GM18517 (cell line): ENCODE data around the gene ZNF219.
"Not testable (repeated sequence)": the region's sequence is repeated elsewhere in the genome, so short reads cannot be mapped to it uniquely, and the experiment has no call there.

Source experiments
- ATAC-seq: cut with Tn5 transposase; IDR thresholded peaks from one replicate; pipeline ENCODE4 v1.9.1; 2021; ENCODE audit warnings: mild to moderate bottlenecking, moderate library complexity; ENCODE audit not compliant: unreplicated experiment

The ZNF219 gene

DNA sequence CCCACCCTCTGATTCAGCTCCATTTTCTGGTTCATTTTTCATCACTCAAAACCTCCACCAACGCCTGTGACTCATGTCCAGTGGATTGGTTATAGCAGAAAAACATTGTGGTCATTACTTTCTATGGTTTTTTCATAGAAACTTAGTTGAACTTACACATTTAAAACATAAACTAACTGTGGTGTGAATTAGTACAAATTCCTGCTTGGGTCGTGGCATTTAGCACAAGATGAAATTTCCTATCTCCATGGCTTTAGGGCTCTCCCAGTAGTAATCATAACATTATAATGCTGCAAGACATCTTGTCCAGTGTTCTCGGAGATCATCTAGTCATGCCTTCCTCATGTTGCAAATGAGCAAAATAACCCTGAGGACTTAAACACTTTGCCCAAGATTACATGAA, 49.2 kb downstream of the ZNF219 start:
- ATAC-seq = no peak

DNA sequence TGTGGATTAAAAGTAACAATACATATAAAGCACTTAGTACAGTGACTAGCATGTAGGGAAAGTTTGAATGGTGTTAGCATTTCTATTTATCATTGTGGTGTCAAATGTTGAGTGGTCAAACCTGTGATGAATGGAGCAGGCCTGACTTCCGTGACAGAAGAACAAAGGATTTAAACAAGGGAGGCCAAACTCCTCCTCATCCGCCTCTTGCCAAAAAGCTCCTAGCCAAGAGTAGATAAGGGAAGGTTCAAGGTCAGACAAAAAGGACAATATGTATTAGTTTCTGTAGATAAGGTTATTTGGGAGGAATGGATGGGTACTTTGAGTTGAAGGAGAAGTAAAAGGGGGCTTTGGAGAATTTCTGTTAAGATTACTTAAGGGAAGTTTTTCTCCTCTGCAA, 49.8 kb downstream of the ZNF219 start:
- ATAC-seq = no peak

- no peak for ATAC-seq
Observed at GRCh38 chr14:21047378-21047781, 51.1 kb downstream of the ZNF219 start.

DNA sequence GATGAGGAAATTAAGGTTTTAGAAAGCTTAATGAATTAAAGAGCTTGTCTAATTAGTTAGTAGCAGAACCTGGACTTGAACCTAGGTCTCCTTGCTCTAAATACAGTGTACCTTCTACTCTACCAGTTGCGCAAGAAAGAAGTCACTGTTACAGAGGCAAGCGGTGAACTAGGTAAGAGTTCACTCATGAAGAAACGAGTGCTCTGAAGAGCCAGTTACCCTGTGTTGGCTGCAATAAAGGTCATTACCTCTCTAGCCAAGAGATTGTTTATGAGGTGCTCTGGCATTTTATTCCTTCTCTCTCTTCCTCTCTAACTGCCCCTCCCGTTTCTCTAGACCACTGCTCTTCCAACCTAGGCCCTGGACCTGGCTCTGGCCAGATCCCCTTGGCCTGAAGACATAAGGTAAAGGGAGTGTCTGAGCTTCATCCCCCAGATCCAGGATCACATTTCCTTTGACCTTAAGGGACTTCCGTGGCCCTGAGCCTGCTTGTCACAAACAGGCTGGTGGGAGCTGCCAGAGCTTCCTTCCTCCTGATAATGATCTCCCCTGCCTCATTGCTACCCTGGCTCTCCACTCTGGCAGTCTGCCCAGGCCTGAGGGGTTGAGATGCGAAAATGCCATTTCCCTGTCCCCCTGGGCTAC, 54.4 kb downstream of the ZNF219 start:
- ATAC-seq = no peak

DNA sequence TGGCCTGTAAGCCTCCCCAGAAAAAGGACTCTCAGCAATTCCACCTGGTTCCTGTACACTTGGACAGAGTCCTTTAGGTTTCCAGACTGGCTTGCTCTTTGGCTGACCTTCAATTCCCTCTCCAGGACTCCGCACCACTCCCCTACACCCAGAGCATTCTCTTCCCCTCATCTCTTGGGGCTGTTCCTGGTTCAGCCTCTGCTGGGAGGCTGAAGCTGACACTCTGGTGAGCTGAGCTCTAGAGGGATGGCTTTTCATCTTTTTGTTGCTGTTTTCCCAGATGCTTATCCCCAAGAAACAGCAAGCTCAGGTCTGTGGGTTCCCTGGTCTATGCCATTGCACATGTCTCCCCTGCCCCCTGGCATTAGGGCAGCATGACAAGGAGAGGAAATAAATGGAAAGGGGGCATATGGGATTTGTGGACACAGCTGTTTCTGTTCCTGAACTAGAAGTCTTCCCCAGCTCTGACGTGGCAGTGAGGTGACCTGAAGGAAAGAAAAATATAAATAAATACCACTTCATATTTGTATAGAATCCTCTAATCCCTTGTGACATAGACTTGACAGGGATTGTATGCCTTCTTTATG, 55.0 kb downstream of the ZNF219 start:
- ATAC-seq = no peak

DNA sequence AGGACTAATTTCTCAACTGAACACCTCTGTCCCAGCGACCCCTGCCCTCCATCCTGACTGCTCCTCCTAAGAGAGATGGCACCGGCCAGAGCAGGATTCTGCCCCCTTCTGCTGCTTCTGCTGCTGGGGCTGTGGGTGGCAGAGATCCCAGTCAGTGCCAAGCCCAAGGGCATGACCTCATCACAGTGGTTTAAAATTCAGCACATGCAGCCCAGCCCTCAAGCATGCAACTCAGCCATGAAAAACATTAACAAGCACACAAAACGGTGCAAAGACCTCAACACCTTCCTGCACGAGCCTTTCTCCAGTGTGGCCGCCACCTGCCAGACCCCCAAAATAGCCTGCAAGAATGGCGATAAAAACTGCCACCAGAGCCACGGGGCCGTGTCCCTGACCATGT, 55.5 kb downstream of the ZNF219 start:
- ATAC-seq = no peak

DNA sequence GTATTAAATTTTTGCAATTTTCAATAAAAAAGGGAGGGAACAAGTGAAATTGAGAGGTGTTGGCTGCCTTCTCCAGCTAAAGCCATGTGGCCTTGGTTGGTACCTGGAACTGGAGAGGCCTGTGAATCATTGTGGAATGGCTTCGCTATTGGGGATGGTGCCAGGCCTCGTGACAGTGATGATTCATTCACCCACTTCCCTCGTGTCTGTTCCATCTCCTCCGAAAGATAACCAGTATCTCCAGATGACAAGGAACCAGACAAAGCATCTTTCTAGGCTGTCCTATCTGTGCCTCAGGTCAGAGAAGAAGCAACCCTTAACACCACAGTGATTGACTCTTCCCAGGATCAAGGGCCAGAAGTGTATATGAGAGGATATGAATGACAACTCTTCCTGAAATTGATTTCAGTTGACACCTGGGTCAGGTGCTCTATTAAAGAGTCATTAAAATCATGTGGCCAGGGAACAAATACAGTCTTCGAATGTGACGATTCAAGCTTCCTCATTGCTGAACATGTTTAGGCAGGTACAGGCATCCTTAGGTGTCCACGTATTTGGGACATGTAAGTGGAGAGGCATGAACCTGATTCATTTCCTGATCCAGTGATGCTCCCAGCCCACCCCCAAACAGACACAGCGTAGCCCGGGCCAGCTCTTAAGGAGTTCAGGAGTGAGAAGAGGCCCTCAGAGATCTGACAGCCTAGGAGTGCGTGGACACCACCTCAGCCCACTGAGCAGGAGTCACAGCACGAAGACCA, 56.6 kb downstream of the ZNF219 start, which contains the start of gene RNASE7:
Gene RNASE7, plus strand, starts transcription at position 687 of the 758 bp plus-strand sequence. CDS start 631 bp downstream, outside the sequence.
- ATAC-seq = no peak

DNA sequence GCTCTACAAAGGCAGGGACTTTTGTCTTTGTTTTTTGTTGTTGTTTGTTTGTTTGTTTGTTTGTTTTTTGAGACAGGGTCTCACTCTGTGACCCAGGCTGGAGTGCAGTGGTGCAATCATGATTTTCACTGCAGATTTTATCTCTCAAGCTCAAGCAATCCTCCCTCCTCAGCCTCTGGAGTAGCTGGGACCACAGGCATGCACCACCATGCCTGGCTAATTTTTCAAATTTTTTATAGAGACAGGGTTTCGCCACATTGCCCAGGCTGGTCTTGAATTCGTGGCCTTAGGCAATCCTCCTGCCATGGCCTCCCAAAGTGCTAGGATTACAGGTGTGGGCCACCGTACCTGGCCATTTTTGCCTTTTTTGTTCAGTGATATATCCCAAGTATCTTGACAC, 57.5 kb downstream of the ZNF219 start:
- not testable (repeated sequence) for ATAC-seq

DNA sequence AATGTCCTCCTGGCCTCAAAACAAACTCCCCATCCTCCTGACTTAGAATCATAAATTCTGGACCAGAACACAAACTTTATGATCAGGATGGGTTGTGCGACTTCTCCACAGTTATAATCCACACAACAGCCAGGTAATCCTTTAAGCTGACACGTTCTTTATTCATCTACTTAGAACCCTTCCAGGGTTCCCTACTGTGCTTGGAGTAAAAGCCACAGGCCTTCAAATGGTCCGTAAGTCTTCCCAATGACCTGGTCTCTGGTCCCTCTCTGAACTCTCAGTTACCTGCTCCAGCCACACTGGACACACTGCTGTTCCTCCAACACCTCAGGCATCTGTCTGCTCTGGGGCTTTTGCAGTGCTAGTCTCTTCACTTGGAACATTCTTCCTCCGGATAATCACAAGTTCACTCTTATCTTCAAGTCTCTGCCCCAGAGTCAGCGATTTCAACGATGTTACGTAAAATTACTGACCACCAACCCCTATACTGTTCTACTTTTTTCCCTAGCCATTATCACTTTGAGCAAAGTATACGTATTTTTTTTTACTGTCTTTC, 58.0 kb downstream of the ZNF219 start:
- no peak for ATAC-seq
